ENCODE data around the gene ACOXL.

Gene ACOXL

DNA sequence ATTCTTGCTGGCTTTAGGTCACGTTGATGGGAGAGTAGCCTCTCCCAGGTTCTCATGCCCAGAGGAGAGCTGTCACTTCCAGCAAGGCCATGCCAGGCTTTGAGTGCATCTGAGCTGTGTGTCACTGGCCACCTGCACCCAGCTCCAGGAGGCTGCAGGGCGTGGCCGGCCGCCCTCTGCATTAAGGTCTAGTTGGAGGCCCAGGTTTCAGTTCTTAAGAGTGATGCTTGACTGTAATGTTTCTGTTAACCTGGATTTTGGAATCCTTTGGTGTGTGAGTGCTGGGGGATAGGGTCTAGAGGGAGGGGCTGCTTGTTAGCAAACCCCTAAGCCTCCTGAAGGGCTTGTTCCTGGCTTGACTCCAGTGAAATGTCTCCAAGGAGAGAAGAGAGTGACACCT is 140.1 kb downstream of the ACOXL start:
- TF ChIP-seq Cebpa-rat (IDR thresholded peaks at IDR 0.05) = no peak
- H3K9ac ChIP-seq = no peak overlapping the region
- H3K36me3 ChIP-seq = no peaks in the 10 kb centered on the region
- H4K20me1 ChIP-seq = 0 out of 22 replicates have a peak, but pooled peaks cover 0 to 5% (median 0%) of the 10 kb centered on the region in 11 experiments
- H3K27ac ChIP-seq = no peak overlapping the region
- H3K9me3 ChIP-seq (replicated peaks in 1 of 11) = no peaks in the 10 kb centered on the region
- H3K27me3 ChIP-seq = no peaks in the 10 kb centered on the region
- no peak overlapping the region for H3K4me3 ChIP-seq
- peaks cover 36 to 51% (median 47%) of the 10 kb centered on the region in 10 experiments for H3K4me1 ChIP-seq
- no peak overlapping the region; a peak in 1 of 22 replicates for H3K4me2 ChIP-seq

DNA sequence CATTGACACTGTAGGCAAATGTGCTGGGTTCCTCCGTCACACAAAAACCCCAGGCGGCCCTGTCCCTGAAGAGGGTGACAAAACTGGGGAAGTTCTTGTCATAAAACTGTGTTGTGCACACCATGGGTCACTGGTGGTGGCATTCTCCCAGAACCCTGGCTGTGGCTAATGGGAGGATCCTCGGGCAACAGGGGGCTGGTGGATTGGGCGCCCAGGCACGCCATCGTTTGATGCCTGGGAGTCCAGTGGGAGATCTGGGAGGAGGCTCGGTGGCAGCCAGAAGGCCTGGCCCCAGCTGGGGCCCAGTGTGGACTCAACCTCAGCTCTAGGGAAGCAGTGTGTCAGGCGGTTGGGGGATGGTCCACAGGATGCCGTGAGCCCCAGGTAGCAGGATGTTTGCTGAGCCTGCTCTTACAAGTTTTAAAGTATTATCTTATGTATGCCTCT is 140.7 kb downstream of the ACOXL start:
- Histone ChIP-seq H3K27ac (no peak overlapping the region), H3K9me3 (replicated peaks in 1 of 11) (peaks cover 0 to 4% (median under 1%) of the 10 kb centered on the region in 11 experiments; a peak in 14 of 22 replicates), H4K20me1 (0 out of 22 replicates have a peak, but pooled peaks cover 0 to 5% (median 0%) of the 10 kb centered on the region in 11 experiments), H3K4me3 (no peak overlapping the region), H3K4me1 (peaks cover 41 to 56% (median 51%) of the 10 kb centered on the region in 10 experiments), H3K27me3 (no peaks in the 10 kb centered on the region), H3K9ac (no peak overlapping the region), H3K4me2 (peak overlapping the region in 10 of 11 experiments; percentile 13 to 83 (median 29); a peak in 16 of 22 replicates), H3K36me3 (no peaks in the 10 kb centered on the region)
- no peak for TF ChIP-seq Cebpa-rat (IDR thresholded peaks at IDR 0.05)

DNA sequence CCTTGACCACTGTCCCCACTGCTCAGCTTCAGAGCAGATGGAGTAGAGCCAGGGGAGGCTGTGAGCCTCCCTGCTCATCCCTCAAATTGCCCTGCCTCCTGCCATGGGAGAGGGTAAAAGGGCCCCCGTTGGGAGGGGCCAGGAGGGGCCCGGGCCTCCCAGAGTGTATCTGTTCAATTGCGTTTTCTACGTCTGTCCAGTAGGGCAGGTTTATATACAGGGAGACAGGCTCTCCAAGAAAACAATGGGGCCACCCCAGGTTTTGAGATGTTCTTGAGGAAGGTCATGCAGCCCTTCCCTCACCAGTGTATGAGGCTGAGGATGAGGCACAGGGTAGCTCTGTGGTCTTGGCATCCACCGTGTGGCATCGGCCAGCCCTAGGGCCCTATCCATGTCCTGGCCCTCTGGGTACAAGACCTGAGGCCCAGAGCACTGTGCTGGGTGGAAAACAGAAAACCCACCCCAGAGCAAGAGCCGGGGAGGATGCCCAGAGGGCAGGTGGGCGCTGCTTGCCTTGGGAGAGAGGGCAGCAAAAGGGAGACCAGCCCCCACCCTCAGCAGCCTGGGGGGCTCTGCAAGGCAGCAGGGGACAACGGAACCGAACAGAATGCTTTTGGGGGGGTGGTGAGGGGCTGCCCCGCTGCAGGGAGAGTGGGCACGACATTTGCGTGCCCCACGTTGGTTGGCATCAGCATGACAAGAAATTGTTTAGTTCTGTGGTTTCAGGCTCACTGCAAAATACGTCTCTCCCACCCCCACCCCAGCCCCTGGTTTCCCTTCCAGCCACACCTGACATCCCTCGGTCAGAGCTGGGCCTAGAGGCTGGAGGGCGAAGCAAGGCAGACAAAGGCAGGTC is 141.5 kb downstream of the ACOXL start:
- H4K20me1 ChIP-seq = 0 out of 22 replicates have a peak, but pooled peaks cover 0 to 5% (median 0%) of the 10 kb centered on the region in 11 experiments
- H3K9me3 ChIP-seq (replicated peaks in 1 of 11) = peaks cover 7 to 12% (median 8%) of the 10 kb centered on the region in 11 experiments; a peak in 21 of 22 replicates
- peak overlapping the region; percentile 7 to 96 (median 84); a peak in 17 of 22 replicates for H3K4me2 ChIP-seq
- peaks cover 41 to 56% (median 51%) of the 10 kb centered on the region in 10 experiments for H3K4me1 ChIP-seq
- H3K27me3 ChIP-seq = no peaks in the 10 kb centered on the region
- H3K9ac ChIP-seq = no peak overlapping the region
- H3K36me3 ChIP-seq = no peaks in the 10 kb centered on the region
- no peak for TF ChIP-seq Cebpa-rat (IDR thresholded peaks at IDR 0.05)
- no peak overlapping the region for H3K4me3 ChIP-seq
- no peak overlapping the region for H3K27ac ChIP-seq

DNA sequence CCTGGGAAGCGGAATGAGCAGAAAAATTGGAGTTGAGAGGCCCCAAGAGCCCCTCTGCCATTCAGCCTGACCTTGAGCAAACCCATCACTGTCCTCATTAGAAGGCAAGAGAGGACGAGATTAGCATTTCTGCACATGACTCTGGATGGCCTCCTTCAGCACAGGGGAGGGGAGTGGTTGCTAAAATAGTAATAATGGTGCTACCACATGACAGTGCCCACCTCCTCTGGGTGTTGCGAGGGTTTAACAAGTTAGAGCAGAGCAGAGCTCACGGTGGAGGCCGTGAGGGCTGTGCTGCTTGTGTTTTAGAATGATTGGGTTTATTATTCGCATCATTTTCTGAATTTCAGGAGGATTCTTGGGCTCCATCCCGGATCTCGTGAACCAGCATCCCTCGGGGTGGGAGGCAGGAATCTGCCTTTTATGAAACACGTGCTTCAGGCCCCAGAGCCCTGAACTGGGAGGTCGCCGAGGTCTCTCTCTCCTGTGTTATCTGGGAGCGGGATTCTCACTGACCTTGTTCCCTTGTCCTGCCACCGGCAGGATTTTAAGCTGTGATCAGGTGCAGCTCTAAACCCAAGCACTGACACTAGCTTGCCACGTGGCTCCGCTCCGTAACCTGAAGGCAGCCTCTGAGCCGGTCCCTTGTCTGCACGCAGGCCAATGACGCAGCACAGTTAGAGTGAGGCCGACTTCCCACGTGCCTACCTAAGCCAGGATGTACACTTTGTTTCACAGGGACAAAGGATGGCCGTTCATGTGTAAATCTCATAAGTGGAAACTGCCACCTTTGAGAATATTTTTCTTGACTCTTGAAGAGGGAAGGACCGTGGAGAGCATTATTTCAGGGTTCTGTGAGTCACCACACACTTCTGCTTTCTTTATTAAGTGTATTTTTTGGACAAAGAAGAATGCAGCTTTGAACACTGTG is 142.3 kb downstream of the ACOXL start:
- H3K4me3 ChIP-seq = no peak overlapping the region
- 0 out of 22 replicates have a peak, but pooled peaks cover 0 to 5% (median 0%) of the 10 kb centered on the region in 11 experiments for H4K20me1 ChIP-seq
- no peaks in the 10 kb centered on the region for H3K27me3 ChIP-seq
- peak overlapping the region in 1 of 11 experiments; percentile 21; a peak in 1 of 22 replicates for H3K27ac ChIP-seq
- 0 out of 22 replicates have a peak overlapping the region, but pooled peaks of 1 of the 11 experiments have one; percentile 1 for H3K9ac ChIP-seq
- peak overlapping the region; percentile 53 to 96 (median 85) for H3K4me2 ChIP-seq
- H3K4me1 ChIP-seq = peaks cover 41 to 56% (median 51%) of the 10 kb centered on the region in 10 experiments
- no peak for TF ChIP-seq Cebpa-rat (IDR thresholded peaks at IDR 0.05)
- no peaks in the 10 kb centered on the region for H3K36me3 ChIP-seq
- H3K9me3 ChIP-seq (replicated peaks in 1 of 11) = peaks cover 10 to 21% (median 14%) of the 10 kb centered on the region in 11 experiments; a peak in 21 of 22 replicates

DNA sequence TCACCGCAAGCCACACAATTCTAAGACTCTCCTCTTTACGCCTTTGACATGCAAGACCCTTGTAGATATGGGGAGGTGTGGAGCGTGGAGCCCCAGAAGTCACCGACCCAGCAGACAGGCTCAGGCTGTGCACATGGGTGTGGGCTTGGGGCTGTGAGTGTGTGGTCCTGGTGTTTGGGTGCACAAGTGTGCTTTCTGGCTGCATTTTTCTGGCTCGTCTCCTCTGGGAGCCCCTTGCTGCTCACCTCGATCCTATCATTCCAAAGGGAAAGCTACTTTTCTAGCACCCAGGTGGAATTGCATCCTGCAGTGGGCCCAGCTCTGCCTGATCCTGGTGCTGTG is 143.0 kb downstream of the ACOXL start:
- TF ChIP-seq Cebpa-rat (IDR thresholded peaks at IDR 0.05) = no peak
- peak overlapping the region in 2 of 11 experiments; percentile 10 to 21; a peak in 1 of 22 replicates for H3K27ac ChIP-seq
- H3K4me2 ChIP-seq = peak overlapping the region; percentile 53 to 96 (median 85)
- no peak overlapping the region for H3K4me3 ChIP-seq
- no peak overlapping the region for H3K9ac ChIP-seq
- H4K20me1 ChIP-seq = 0 out of 22 replicates have a peak, but pooled peaks cover 0 to 5% (median 0%) of the 10 kb centered on the region in 11 experiments
- H3K4me1 ChIP-seq = peaks cover 41 to 56% (median 51%) of the 10 kb centered on the region in 10 experiments
- H3K36me3 ChIP-seq = no peaks in the 10 kb centered on the region
- H3K27me3 ChIP-seq = no peaks in the 10 kb centered on the region
- H3K9me3 ChIP-seq (replicated peaks in 1 of 11) = peaks cover 10 to 21% (median 14%) of the 10 kb centered on the region in 11 experiments; a peak in 21 of 22 replicates

DNA sequence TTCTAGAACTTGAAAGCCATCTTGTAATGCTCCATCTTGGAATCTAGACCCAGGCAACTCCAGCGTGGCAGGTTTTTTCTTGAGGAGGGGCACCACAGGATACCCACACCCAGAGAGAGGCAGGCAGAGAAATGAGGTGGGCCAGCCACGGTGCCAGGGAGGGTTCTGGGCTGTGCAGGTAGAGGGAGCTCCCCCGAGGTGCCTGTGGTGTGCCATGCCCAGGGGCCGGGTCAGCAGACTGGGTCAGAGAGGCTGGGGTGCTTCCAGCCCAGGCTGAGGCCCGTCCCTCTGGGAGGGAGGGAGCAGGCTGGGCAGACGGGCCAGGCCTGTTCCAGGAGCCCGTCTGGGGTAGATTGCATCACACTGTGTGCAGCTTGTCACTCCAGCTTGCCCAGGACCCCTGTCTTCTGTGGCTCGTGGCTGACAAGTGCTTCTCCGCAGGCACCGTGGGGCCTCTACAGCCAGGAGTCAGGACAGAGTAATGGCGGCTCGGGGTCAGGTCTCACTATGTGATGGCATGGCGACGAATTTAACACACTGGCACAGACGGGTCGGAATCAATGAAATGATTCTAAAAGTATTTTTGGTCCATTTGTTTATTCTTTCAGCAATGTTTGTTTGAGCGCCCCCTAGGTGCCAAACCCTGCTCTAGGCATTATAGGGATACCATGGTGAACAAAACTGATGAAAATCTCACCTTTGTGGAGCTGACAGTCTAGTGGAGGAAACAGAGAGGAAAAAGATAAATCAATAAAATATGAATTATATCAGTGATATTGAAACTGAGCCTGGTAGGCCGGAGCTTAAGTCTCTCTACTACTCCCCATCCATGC is 144.0 kb downstream of the ACOXL start:
- H3K4me2 ChIP-seq = peak overlapping the region; percentile 77 to 96 (median 85)
- H3K4me1 ChIP-seq = peaks cover 41 to 56% (median 51%) of the 10 kb centered on the region in 10 experiments
- H3K36me3 ChIP-seq = no peaks in the 10 kb centered on the region
- TF ChIP-seq Cebpa-rat (IDR thresholded peaks at IDR 0.05) = no peak
- no peaks in the 10 kb centered on the region for H3K27me3 ChIP-seq
- H3K27ac ChIP-seq = peak overlapping the region in 6 of 11 experiments; percentile 5 to 62 (median 48); a peak in 6 of 22 replicates
- H3K9ac ChIP-seq = peak overlapping the region in 5 of 11 experiments; percentile 14 to 68 (median 50); a peak in 8 of 22 replicates
- peaks cover 10 to 21% (median 14%) of the 10 kb centered on the region in 11 experiments; a peak in 21 of 22 replicates for H3K9me3 ChIP-seq (replicated peaks in 1 of 11)
- peak overlapping the region in 5 of 10 experiments; percentile 8 to 63 (median 41); a peak in 8 of 20 replicates for H3K4me3 ChIP-seq
- 0 out of 22 replicates have a peak, but pooled peaks cover 0 to 5% (median 0%) of the 10 kb centered on the region in 11 experiments for H4K20me1 ChIP-seq

DNA sequence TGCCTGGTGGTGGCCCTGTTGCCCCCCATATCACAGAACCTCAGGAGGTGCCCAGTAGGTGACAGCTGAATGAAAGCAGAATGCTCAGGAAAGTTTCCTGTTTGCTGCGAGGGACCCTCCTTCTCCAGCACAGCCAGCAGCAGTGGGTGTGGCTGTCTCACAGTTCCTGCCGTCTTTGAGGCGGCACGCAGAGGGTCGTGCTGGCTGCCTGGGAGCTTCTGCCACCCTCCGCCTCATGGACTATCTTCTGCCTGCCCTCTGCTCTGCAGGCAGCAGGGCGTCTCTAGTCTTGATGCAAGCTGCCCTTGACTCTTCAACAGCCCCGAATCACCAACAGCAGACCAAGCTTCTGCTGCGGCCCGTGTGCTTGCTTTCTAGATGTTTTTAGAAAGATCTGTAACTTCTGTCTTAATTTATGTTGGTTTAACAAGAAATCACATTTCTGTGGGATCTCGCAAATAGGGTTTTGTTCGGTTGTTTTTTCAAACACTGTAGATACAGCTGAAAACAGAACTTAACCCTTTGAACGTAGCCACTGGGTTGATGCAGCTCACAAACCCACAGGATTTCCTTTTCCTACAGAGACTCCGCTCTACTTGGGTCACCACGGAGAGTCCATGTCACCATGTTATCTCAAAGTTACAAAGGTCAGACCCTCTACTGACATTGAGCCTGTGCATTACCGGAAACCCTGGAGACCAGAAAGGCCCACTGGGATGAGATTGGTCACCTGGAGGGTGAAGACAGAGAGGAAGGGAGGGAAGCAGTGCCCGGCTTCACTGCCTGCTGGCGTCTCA is 144.9 kb downstream of the ACOXL start:
- Histone ChIP-seq H3K27ac (peak overlapping the region in 9 of 11 experiments; percentile 5 to 62 (median 45); a peak in 12 of 22 replicates), H4K20me1 (0 out of 22 replicates have a peak, but pooled peaks cover 0 to 5% (median 0%) of the 10 kb centered on the region in 11 experiments), H3K4me2 (peak overlapping the region; percentile 76 to 96 (median 85)), H3K9me3 (replicated peaks in 1 of 11) (peaks cover 13 to 28% (median 18%) of the 10 kb centered on the region in 11 experiments; a peak in 21 of 22 replicates), H3K4me1 (peaks cover 41 to 56% (median 51%) of the 10 kb centered on the region in 10 experiments), H3K4me3 (peak overlapping the region in 9 of 10 experiments; percentile 8 to 63 (median 38); a peak in 14 of 20 replicates), H3K27me3 (no peaks in the 10 kb centered on the region), H3K9ac (peak overlapping the region in 10 of 11 experiments; percentile 14 to 68 (median 45); a peak in 17 of 22 replicates), H3K36me3 (no peaks in the 10 kb centered on the region)
- TF ChIP-seq Cebpa-rat (IDR thresholded peaks at IDR 0.05) = peak in 1 of 11 experiments; percentile 54; a peak in 1 of 22 replicates
